Measurements from ENCODE around the gene ZKSCAN5. TPM values are rescaled to one million over a fixed set of nuclear protein-coding genes. Genes with fewer than 3 reads are reported as not detected.

ZKSCAN5 gene
- total RNA-seq, 1 experiment from 2014 or later = 13.3 TPM

DNA sequence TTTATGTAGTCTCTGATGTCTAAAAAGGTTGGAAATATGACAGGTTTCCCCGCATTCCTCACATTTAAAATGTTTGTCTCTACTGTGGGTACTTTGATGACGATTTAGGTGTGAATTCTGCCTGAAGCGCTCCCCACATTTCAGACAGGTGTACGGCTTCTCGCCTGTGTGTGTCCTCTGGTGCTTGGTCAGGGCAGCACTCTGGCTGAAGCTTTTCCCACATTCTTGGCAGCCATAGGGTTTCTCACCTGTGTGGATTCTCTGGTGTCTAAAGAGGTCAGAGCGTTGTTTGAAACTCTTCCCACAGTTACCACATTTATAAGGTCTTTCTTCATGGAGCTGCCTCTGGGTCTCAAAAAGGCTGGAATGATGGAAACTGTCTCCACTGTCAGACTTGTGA, 10.6 kb upstream of the ZKSCAN5 start:
- no peak overlapping the region for H3K4me3 ChIP-seq (ENCODE audit: low read depth, low read length)
- no peak for DNase-seq
- intact Hi-C loops (cut with micrococcal nuclease; ENCODE audit: unreplicated experiment) = no loop called here
- TF ChIP-seq, protein P1, sequence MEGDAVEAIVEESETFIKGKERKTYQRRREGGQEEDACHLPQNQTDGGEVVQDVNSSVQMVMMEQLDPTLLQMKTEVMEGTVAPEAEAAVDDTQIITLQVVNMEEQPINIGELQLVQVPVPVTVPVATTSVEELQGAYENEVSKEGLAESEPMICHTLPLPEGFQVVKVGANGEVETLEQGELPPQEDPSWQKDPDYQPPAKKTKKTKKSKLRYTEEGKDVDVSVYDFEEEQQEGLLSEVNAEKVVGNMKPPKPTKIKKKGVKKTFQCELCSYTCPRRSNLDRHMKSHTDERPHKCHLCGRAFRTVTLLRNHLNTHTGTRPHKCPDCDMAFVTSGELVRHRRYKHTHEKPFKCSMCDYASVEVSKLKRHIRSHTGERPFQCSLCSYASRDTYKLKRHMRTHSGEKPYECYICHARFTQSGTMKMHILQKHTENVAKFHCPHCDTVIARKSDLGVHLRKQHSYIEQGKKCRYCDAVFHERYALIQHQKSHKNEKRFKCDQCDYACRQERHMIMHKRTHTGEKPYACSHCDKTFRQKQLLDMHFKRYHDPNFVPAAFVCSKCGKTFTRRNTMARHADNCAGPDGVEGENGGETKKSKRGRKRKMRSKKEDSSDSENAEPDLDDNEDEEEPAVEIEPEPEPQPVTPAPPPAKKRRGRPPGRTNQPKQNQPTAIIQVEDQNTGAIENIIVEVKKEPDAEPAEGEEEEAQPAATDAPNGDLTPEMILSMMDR (IDR thresholded peaks at IDR 0.05; ENCODE audit: insufficient read depth in 1 of 2, low read depth in 1 of 2, low read length in 1 of 2, severe bottlenecking in 1 of 2, unreplicated experiment in 1 of 2) = no peak
- no TSS peak for BruUV-seq (replicated peaks)
- no peaks in the 10 kb centered on the region for H3K4me1 ChIP-seq
- Mint-ChIP-seq H3K27me3 (ENCODE audit: insufficient read depth, unreplicated experiment) (no peaks in the 10 kb centered on the region), H3K9me3 (ENCODE audit: unreplicated experiment) (peaks cover 10% of the 10 kb centered on the region), H3K27ac (ENCODE audit: unreplicated experiment) (no peak overlapping the region), H3K4me1 (ENCODE audit: low read depth, unreplicated experiment) (peaks cover 11% of the 10 kb centered on the region), H3K36me3 (ENCODE audit: insufficient read depth, unreplicated experiment) (peaks cover 71% of the 10 kb centered on the region), H3K4me3 (ENCODE audit: unreplicated experiment) (no peak overlapping the region)
- peaks cover 14% of the 10 kb centered on the region for H3K36me3 ChIP-seq (ENCODE audit: control insufficient read depth, insufficient read depth, low read length)
- peaks cover 20% of the 10 kb centered on the region for H3K9me3 ChIP-seq
- ChIA-PET POLR2A (interaction anchor here (0.6 kb wide), 1 partner anchor 8 kb away, joined by 3 read pairs; no protein-coding TSS in a partner anchor), CTCF (no interaction called here)
- H3K27me3 ChIP-seq (replicated peaks; ENCODE audit: control insufficient read depth, insufficient read depth, low read length) = no peaks in the 10 kb centered on the region

DNA sequence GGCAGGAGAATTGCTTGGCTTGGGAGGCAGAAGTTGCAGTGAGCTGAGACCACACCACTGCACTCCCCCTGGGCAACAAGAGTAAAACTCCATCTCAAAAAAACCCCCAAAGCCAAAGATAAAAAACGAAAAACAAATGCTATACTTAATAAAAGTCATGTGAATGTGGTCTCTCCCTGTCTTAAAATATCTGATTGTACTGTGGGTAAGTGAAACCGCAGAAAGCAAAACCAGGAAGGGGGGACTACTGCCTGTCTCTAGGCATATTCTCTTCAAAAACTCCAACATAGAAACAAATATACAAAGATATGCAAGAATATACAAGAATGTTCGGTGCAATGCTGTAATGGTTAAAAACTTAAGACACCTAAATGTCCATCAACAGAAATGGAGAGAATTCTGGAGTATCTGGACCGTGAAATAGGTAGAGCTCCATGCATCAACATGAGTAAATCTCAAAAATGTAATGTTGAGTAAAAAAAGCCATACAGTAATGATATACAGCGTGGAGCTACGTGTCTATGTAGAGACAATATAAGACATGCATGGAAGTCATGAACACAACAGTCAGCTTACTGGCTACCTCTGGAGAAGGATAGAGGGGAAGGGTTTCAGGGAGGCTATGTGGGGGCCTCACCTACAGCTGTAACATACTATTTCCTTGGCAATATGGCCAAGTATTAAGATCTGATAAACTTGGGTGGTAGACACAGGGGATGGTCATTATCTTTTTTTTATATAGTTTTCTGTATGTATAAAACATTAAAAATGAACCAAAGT, 6.5 kb upstream of the ZKSCAN5 start:
- DNase-seq = no peak
- ChIA-PET CTCF (no interaction called here), POLR2A (interaction anchor here (1.5 kb wide), 1 partner anchor 89 kb away, joined by 3 read pairs; the partner anchor contains the start of genes BUD31 and PDAP1)
- H3K27me3 Mint-ChIP-seq (ENCODE audit: insufficient read depth, unreplicated experiment) = no peaks in the 10 kb centered on the region
- H3K9me3 ChIP-seq = peaks cover 20% of the 10 kb centered on the region
- no peaks in the 10 kb centered on the region for H3K4me1 ChIP-seq
- H3K4me1 Mint-ChIP-seq (ENCODE audit: low read depth, unreplicated experiment) = peaks cover 11% of the 10 kb centered on the region
- H3K4me3 ChIP-seq (ENCODE audit: low read depth, low read length) = peak overlapping the region; percentile 87
- peaks cover 13% of the 10 kb centered on the region for H3K36me3 ChIP-seq (ENCODE audit: control insufficient read depth, insufficient read depth, low read length)
- TF ChIP-seq, protein P1 (IDR thresholded peaks at IDR 0.05; ENCODE audit: insufficient read depth in 1 of 2, low read depth in 1 of 2, low read length in 1 of 2, severe bottlenecking in 1 of 2, unreplicated experiment in 1 of 2) = no peak
- H3K36me3 Mint-ChIP-seq (ENCODE audit: insufficient read depth, unreplicated experiment) = peaks cover 54% of the 10 kb centered on the region
- H3K27me3 ChIP-seq (replicated peaks; ENCODE audit: control insufficient read depth, insufficient read depth, low read length) = no peaks in the 10 kb centered on the region
- H3K4me3 Mint-ChIP-seq (ENCODE audit: unreplicated experiment) = peak overlapping the region; percentile 92
- intact Hi-C loops (cut with micrococcal nuclease; ENCODE audit: unreplicated experiment) = no loop called here
- peak overlapping the region; percentile 97 for H3K27ac Mint-ChIP-seq (ENCODE audit: unreplicated experiment)
- H3K9me3 Mint-ChIP-seq (ENCODE audit: unreplicated experiment) = peaks cover 10% of the 10 kb centered on the region
- no TSS peak for BruUV-seq (replicated peaks)

DNA sequence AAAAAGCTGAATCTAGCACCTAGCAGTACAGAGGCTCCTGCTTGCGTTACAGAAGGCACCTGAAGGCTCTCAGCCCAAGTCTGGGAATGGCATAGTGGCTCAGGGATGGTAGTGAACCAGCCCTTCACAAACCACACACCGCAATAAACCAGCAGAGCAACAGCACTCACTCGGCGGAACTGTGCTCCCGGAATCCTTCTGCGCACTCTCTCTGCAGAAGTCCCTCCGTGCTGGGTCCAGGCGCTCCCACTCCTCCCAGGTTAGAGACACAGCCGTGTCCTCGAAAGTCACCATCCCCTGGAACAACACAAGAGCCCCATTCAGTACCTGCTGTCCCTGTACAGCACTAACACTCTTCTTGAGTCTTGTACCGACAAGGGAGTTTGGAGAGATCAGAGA, 5.9 kb upstream of the ZKSCAN5 start:
- CTCF ChIA-PET = interaction anchor here (0.7 kb wide), 1 partner anchor 280 kb away, joined by 4 read pairs; no protein-coding TSS in a partner anchor
- intact Hi-C loops (cut with micrococcal nuclease; ENCODE audit: unreplicated experiment) = no loop called here
- BruUV-seq (replicated peaks) = no TSS peak

More for the DNA sequence above, 5.9 kb upstream of the ZKSCAN5 start:
- peaks cover 19% of the 10 kb centered on the region for H3K9me3 ChIP-seq
- Mint-ChIP-seq H3K4me1 (ENCODE audit: low read depth, unreplicated experiment) (peaks cover 11% of the 10 kb centered on the region), H3K27me3 (ENCODE audit: insufficient read depth, unreplicated experiment) (no peaks in the 10 kb centered on the region), H3K36me3 (ENCODE audit: insufficient read depth, unreplicated experiment) (peaks cover 48% of the 10 kb centered on the region), H3K27ac (ENCODE audit: unreplicated experiment) (peak overlapping the region; percentile 97), H3K4me3 (ENCODE audit: unreplicated experiment) (peak overlapping the region; percentile 92), H3K9me3 (ENCODE audit: unreplicated experiment) (peaks cover 4% of the 10 kb centered on the region)
- TF ChIP-seq, protein P1 (IDR thresholded peaks at IDR 0.05; ENCODE audit: insufficient read depth in 1 of 2, low read depth in 1 of 2, low read length in 1 of 2, severe bottlenecking in 1 of 2, unreplicated experiment in 1 of 2) = no peak
- H3K4me1 ChIP-seq = no peaks in the 10 kb centered on the region
- H3K4me3 ChIP-seq (ENCODE audit: low read depth, low read length) = peak overlapping the region; percentile 87
- DNase-seq = no peak
- POLR2A ChIA-PET = interaction anchor here (1.5 kb wide), 1 partner anchor 90 kb away, joined by 3 read pairs; the partner anchor contains the start of genes BUD31 and PDAP1
- peaks cover 11% of the 10 kb centered on the region for H3K36me3 ChIP-seq (ENCODE audit: control insufficient read depth, insufficient read depth, low read length)
- no peaks in the 10 kb centered on the region for H3K27me3 ChIP-seq (replicated peaks; ENCODE audit: control insufficient read depth, insufficient read depth, low read length)

Data from Caco-2 (cell line).